Activated CD8-positive, alpha-beta T cell treated with anti-CD3 and anti-CD28 coated beads for 36 hours (primary cell): ENCODE data around the gene FOXI1. TPM values are rescaled to one million over a fixed set of nuclear protein-coding genes. Genes with fewer than 3 reads are reported as not detected.

Experiments used
- ATAC-seq: fragments of 200-7000 bp; cut with Tn5 transposase; one replicate; pipeline ENCODE4 v1.10.0; 2021; ENCODE audit warnings: mild to moderate bottlenecking, moderate library complexity
- CTCF ChIA-PET: fragments of 350-600 bp; sonication (Branson Sonifier 250); formaldehyde crosslinking; loops from one replicate; lab custom pipeline; 2021; ENCODE audit warnings: antibody characterized with exemption; lab: Charles Lee
- POLR2A ChIA-PET: fragments of 350-600 bp; sonication (Branson Sonifier 250); formaldehyde crosslinking; loops from one replicate; lab custom pipeline; 2021; ENCODE audit warnings: antibody characterized with exemption; lab: Charles Lee
- DNase-seq: peaks from one replicate; pipeline ENCODE4 v3.0.0-alpha.2; 2020
- H3K27ac Mint-ChIP-seq: one replicate; pipeline ENCODE4 v1.8.0; 2021; ENCODE audit warnings: mild to moderate bottlenecking, mixed read lengths
- H3K27me3 Mint-ChIP-seq: one replicate; pipeline ENCODE4 v1.8.0; 2021; ENCODE audit warnings: mixed read lengths
- H3K36me3 Mint-ChIP-seq: one replicate; pipeline ENCODE4 v1.8.0; 2021; ENCODE audit warnings: low read depth, mixed read lengths
- H3K4me1 Mint-ChIP-seq: one replicate; pipeline ENCODE4 v1.8.0; 2021; ENCODE audit warnings: low read depth, mixed read lengths
- H3K4me3 Mint-ChIP-seq: one replicate; pipeline ENCODE4 v1.8.0; 2021; ENCODE audit warnings: mild to moderate bottlenecking, moderate library complexity, mixed read lengths
- H3K9me3 Mint-ChIP-seq: one replicate; pipeline ENCODE4 v1.8.0; 2021; ENCODE audit warnings: mixed read lengths
- intact Hi-C: fragments of 100-400 bp; cut with micrococcal nuclease; formaldehyde crosslinking; loops from one replicate; pipeline ENCODE4 v1.10.0; 2022
- total RNA-seq, 2 experiments: library from RNA; stranded (reverse); gene quantifications; one replicate each; pipeline ENCODE4 v1.2.3, GENCODE V29; 2021
- TF ChIP-seq, protein P1 (sequence below): fragments of 200-600 bp; IDR thresholded peaks from one replicate; pipeline ENCODE4 v1.8.0; 2022; ENCODE audit warnings: antibody characterized with exemption, mild to moderate bottlenecking

FOXI1 gene
- total RNA-seq, 2 experiments from 2014 or later = not detected

DNA sequence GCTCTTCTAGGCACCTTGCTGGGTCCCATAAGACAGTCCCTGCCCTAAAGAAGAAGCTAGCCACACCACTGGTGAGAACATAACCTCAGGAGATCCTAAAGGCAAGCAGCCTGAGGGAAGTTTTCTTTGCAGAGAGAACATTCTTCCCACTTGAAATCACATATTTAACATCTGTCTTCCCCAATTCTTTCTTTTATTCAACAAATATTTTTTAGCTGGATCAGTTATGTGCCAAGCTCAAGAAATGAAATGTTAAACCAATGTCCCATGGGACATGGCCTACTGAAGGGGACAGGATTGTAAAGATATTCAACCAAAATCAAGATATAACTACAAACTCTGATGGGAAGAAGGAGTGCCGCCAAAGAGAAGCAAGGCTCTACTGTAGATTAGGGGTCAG is 36.5 kb downstream of the FOXI1 start:
- H3K27ac Mint-ChIP-seq = no peak overlapping the region
- no peaks in the 10 kb centered on the region for H3K4me1 Mint-ChIP-seq
- ChIA-PET POLR2A (no interaction called here), CTCF (interaction anchor here (0.9 to 1.3 kb wide), 2 partner anchors 41 to 42 kb away, joined by 3 to 4 read pairs; no protein-coding TSS in a partner anchor)
- no peak overlapping the region for H3K4me3 Mint-ChIP-seq
- H3K36me3 Mint-ChIP-seq = no peaks in the 10 kb centered on the region
- TF ChIP-seq, protein P1, sequence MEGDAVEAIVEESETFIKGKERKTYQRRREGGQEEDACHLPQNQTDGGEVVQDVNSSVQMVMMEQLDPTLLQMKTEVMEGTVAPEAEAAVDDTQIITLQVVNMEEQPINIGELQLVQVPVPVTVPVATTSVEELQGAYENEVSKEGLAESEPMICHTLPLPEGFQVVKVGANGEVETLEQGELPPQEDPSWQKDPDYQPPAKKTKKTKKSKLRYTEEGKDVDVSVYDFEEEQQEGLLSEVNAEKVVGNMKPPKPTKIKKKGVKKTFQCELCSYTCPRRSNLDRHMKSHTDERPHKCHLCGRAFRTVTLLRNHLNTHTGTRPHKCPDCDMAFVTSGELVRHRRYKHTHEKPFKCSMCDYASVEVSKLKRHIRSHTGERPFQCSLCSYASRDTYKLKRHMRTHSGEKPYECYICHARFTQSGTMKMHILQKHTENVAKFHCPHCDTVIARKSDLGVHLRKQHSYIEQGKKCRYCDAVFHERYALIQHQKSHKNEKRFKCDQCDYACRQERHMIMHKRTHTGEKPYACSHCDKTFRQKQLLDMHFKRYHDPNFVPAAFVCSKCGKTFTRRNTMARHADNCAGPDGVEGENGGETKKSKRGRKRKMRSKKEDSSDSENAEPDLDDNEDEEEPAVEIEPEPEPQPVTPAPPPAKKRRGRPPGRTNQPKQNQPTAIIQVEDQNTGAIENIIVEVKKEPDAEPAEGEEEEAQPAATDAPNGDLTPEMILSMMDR = no peak
- intact Hi-C loops = no loop called here
- DNase-seq (no peak), ATAC-seq (no peak)
- peaks cover 2% of the 10 kb centered on the region for H3K27me3 Mint-ChIP-seq
- no peaks in the 10 kb centered on the region for H3K9me3 Mint-ChIP-seq

DNA sequence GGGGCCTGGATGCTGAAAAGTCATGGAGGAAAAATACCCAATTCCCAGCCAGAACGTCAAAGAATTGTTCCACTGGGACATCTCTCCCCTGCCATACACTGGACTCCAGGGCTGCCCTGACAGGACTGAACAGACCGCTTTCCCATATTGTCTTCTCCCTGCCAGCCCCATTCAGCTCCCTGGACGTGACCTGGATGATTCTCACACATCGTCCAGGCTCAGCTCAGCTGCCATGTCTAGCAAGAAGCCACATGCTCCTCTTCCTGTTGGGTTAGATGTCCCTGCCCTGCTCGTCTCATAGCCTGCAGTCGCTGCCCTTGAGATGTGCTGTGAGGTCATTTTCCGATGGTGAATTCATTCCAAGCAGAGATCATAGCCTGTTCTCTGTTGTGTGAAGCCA is 37.4 kb downstream of the FOXI1 start:
- no peak overlapping the region for H3K4me3 Mint-ChIP-seq
- TF ChIP-seq, protein P1 = no peak
- no peak for DNase-seq
- H3K27ac Mint-ChIP-seq = no peak overlapping the region
- no peaks in the 10 kb centered on the region for H3K9me3 Mint-ChIP-seq
- no peak for ATAC-seq
- intact Hi-C loops = no loop called here
- ChIA-PET CTCF (interaction anchor here (1.3 kb wide), 1 partner anchor 42 kb away, joined by 4 read pairs; no protein-coding TSS in a partner anchor), POLR2A (no interaction called here)
- no peaks in the 10 kb centered on the region for H3K4me1 Mint-ChIP-seq
- peaks cover 2% of the 10 kb centered on the region for H3K27me3 Mint-ChIP-seq
- H3K36me3 Mint-ChIP-seq = no peaks in the 10 kb centered on the region

DNA sequence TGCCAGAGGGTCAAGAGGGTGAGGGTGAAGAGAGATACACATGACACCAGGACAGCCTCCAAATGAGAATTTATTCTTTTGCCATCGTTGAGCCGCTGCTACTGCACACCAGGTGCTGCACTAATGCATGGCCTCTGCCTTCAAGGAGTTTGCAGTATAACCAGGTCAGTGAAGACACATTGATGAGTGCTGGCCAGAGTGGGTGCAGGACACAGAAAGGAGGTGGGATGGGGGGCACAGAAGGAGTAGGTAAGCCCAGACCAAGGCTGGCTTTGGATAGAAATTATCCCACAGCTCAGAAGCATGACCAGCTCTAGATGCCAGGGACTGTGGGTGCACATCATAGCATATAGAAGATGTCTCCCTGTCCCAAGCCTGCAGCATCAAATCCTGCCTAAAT is 38.0 kb downstream of the FOXI1 start:
- POLR2A ChIA-PET = no interaction called here
- peaks cover 2% of the 10 kb centered on the region for H3K27me3 Mint-ChIP-seq
- H3K4me3 Mint-ChIP-seq = no peak overlapping the region
- H3K36me3 Mint-ChIP-seq = no peaks in the 10 kb centered on the region
- TF ChIP-seq, protein P1 = no peak
- H3K4me1 Mint-ChIP-seq = no peaks in the 10 kb centered on the region
- ATAC-seq (no peak), DNase-seq (no peak)
- H3K9me3 Mint-ChIP-seq = no peaks in the 10 kb centered on the region
- CTCF ChIA-PET = no interaction called here
- no peak overlapping the region for H3K27ac Mint-ChIP-seq
- intact Hi-C loops = no loop called here

DNA sequence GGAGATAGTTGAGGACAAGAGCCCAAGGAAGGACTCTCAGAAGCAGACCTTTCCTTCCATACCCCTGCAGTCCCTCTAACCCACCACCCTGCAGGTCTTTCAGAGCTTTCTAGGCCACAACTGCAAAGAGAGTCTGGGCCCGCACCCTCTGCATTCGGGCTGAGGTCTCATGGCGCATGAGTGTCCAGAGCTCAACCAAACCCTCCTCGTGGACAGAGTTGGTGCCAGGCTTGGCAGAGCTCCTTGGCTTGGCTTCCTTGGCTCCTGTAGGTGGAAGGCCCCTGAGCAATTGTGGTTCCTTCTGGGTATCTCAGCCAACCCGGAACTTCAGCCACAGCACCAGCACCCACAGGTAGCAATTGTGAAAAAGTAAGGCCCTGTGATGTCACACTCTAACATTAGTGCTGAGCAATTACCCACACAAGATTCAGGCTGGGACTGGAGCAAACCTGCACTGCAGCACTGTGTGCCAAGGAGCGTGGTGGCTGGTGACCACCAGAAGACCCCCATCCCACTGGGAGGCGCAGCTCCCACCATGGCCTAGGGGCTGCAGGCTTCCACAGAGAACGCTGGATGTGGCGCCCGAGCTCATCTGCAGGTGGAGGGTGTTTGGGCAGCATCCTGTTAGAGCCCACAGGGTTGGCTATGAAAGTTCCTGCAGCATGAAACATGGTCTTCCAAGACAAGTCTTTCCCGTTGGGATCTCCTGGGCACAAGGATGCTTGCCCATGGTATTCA is 38.8 kb downstream of the FOXI1 start:
- no peaks in the 10 kb centered on the region for H3K36me3 Mint-ChIP-seq
- POLR2A ChIA-PET = no interaction called here
- H3K27me3 Mint-ChIP-seq = peaks cover 6% of the 10 kb centered on the region
- CTCF ChIA-PET = no interaction called here
- TF ChIP-seq, protein P1 = no peak
- DNase-seq (no peak), ATAC-seq (no peak)
- H3K27ac Mint-ChIP-seq = no peak overlapping the region
- intact Hi-C loops = no loop called here
- no peaks in the 10 kb centered on the region for H3K4me1 Mint-ChIP-seq
- H3K4me3 Mint-ChIP-seq = no peak overlapping the region
- H3K9me3 Mint-ChIP-seq = no peaks in the 10 kb centered on the region

DNA sequence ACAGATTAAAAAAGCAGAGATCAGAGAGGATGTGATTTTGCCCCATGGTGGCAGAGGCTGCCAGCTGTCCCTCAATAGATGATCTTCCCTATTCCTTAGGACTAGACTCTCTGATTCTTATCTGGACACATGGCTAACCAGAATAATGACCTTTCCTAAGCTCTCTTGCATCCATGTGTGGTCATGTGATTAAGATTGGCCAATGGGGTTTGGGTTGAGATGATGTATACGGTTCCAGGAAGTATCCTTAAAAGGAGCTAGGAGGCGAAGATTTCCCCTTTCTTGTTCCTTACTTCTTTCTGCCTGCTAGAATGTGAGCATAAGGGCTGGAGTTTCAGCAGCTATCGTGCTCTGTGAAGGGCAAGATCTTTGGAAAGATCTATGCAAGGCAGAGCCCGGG is 39.8 kb downstream of the FOXI1 start:
- Mint-ChIP-seq H3K4me1 (no peaks in the 10 kb centered on the region), H3K27me3 (peaks cover 6% of the 10 kb centered on the region), H3K36me3 (no peaks in the 10 kb centered on the region), H3K4me3 (no peak overlapping the region), H3K27ac (no peak overlapping the region), H3K9me3 (no peaks in the 10 kb centered on the region)
- DNase-seq = no peak
- ChIA-PET POLR2A (no interaction called here), CTCF (interaction anchor here (1.0 kb wide), 1 partner anchor 81 kb away, joined by 3 read pairs; no protein-coding TSS in a partner anchor)
- ATAC-seq = no peak
- intact Hi-C loops = no loop called here
- TF ChIP-seq, protein P1 = no peak
